B cell (primary cell): ENCODE data around the gene IFNLR1. TPM values are rescaled to one million over a fixed set of nuclear protein-coding genes. Genes with fewer than 3 reads are reported as not detected.

Source experiments
- ATAC-seq: fragments of 200-7000 bp; cut with Tn5 transposase; one replicate; pipeline ENCODE4 v1.10.0; 2021; ENCODE audit warnings: low read depth, mild to moderate bottlenecking, moderate number of reproducible peaks, moderate library complexity
- CTCF ChIA-PET: fragments of 350-600 bp; sonication (Branson Sonifier 250); formaldehyde crosslinking; loops from one replicate; lab custom pipeline; 2021; ENCODE audit warnings: antibody characterized with exemption, inconsistent platforms; lab: Charles Lee
- POLR2A ChIA-PET: fragments of 350-600 bp; sonication (Branson Sonifier 250); formaldehyde crosslinking; loops from one replicate; lab custom pipeline; 2021; ENCODE audit warnings: antibody characterized with exemption; lab: Charles Lee
- DNase-seq: peaks from one replicate; pipeline ENCODE4 v3.0.0; 2013
- H2AFZ ChIP-seq: 2 replicates; pipeline ENCODE4 v1.6.1; 2012; ENCODE audit warnings: mild to moderate bottlenecking, low read depth, low read length; ENCODE audit not compliant: insufficient read depth, poor library complexity, severe bottlenecking
- H3K27ac ChIP-seq, 2 donors: 1 replicate in 1 of 2; 2 replicates in 1 of 2; pipeline ENCODE4 v1.5.1; 2012 to 2013; ENCODE audit warnings: low read length in 2 of 2, mild to moderate bottlenecking in 2 of 2, moderate library complexity in 1 of 2
- H3K27me3 ChIP-seq, 4 experiments: fragments of 200-600 bp in 1 of 4; sonication (generic) in 1 of 4; replicated peaks in 1 of 4; 1 replicate in 2 of 4; 2 replicates in 2 of 4; pipeline versions ENCODE4 v1.6.1 to v1.7.0; 2013 to 2016; ENCODE audit warnings: low read length in 3 of 4, mild to moderate bottlenecking in 2 of 4, mixed read lengths in 1 of 4, moderate library complexity in 1 of 4; ENCODE audit not compliant: insufficient read depth in 4 of 4, control insufficient read depth in 3 of 4; ENCODE audit errors: control extremely low read depth in 1 of 4
- H3K36me3 ChIP-seq, 2 experiments: replicated peaks in 1 of 2; 1 replicate in 1 of 2; 2 replicates in 1 of 2; pipeline versions ENCODE4 v1.6.1 to v1.7.1; 2013; ENCODE audit warnings: low read length in 1 of 2; ENCODE audit not compliant: insufficient read depth in 2 of 2, control insufficient read depth in 1 of 2; ENCODE audit errors: control extremely low read depth in 1 of 2, extremely low read depth in 1 of 2
- H3K4me1 ChIP-seq, 2 donors: fragments of 200-600 bp in 1 of 2; sonication (generic) in 1 of 2; 1 replicate in 1 of 2; 2 replicates in 1 of 2; pipeline versions ENCODE4 v1.5.1 to v1.6.1; 2013 to 2017; ENCODE audit warnings: low read length in 2 of 2; ENCODE audit not compliant: control insufficient read depth in 2 of 2, insufficient read depth in 2 of 2
- H3K4me2 ChIP-seq: replicated peaks from 2 replicates; pipeline ENCODE3; 2012; ENCODE audit warnings: mild to moderate bottlenecking, low read depth, low read length; ENCODE audit not compliant: poor library complexity, severe bottlenecking
- H3K4me3 ChIP-seq, 5 experiments: fragments of 200-600 bp in 1 of 5; sonication (generic) in 1 of 5; 1 replicate in 3 of 5; 2 replicates in 2 of 5; pipeline versions ENCODE4 v1.5.1 to v1.7.0; 2011 to 2016; ENCODE audit warnings: low read length in 4 of 5, mild to moderate bottlenecking in 4 of 5, low read depth in 2 of 5, control low read depth in 1 of 5, moderate library complexity in 1 of 5; ENCODE audit not compliant: insufficient read depth in 1 of 5; ENCODE audit errors: control extremely low read depth in 1 of 5, extremely low read depth in 1 of 5
- H3K79me2 ChIP-seq: fragments of 200-600 bp; sonication (generic); one replicate; pipeline ENCODE4 v1.6.0; 2016; ENCODE audit warnings: low read length; ENCODE audit not compliant: control insufficient read depth, insufficient read depth
- H3K9ac ChIP-seq: fragments of 200-600 bp; sonication (generic); 2 replicates; pipeline ENCODE4 v1.6.1; 2017; ENCODE audit warnings: mild to moderate bottlenecking, low read length, moderate library complexity
- H3K9me3 ChIP-seq, 3 donors: one replicate each; pipeline versions ENCODE4 v1.6.1 to v1.7.1; 2013; ENCODE audit warnings: low read length in 2 of 3; ENCODE audit not compliant: control insufficient read depth in 2 of 3, insufficient read depth in 1 of 3; ENCODE audit errors: control extremely low read depth in 1 of 3
- H4K20me1 ChIP-seq: 2 replicates; pipeline ENCODE4 v1.6.0; 2012; ENCODE audit warnings: mild to moderate bottlenecking, low read length; ENCODE audit not compliant: insufficient read depth, control insufficient read depth, poor library complexity, severe bottlenecking
- H3K27ac Mint-ChIP-seq: one replicate; pipeline ENCODE4 v1.8.0; 2021; ENCODE audit warnings: mixed read lengths
- H3K27me3 Mint-ChIP-seq: one replicate; pipeline ENCODE4 v1.8.0; 2021; ENCODE audit warnings: mixed read lengths
- H3K4me1 Mint-ChIP-seq: one replicate; pipeline ENCODE4 v1.8.0; 2021; ENCODE audit warnings: mixed read lengths
- H3K4me3 Mint-ChIP-seq: one replicate; pipeline ENCODE4 v1.8.0; 2021; ENCODE audit warnings: mixed read lengths
- H3K9me3 Mint-ChIP-seq: one replicate; pipeline ENCODE4 v1.8.0; 2022; ENCODE audit warnings: mixed read lengths; ENCODE audit not compliant: insufficient read depth
- EZH2 ChIP-seq: IDR thresholded peaks from 2 replicates; pipeline ENCODE4 v1.6.1; 2012; ENCODE audit warnings: borderline replicate concordance, low read depth, mild to moderate bottlenecking, moderate library complexity, low read length; ENCODE audit not compliant: insufficient read depth, poor library complexity, severe bottlenecking
- WGBS: methylation state at CpG from one replicate; pipeline ENCODE4 v1.1.5; 2013; ENCODE audit warnings: missing lambda C conversion rate; ENCODE audit not compliant: insufficient coverage; 5-methylcytosine and 5-hydroxymethylcytosine counted together
- intact Hi-C: fragments of 100-400 bp; cut with micrococcal nuclease; formaldehyde crosslinking; loops from one replicate; pipeline ENCODE4 v1.10.0; 2022
- polyA plus RNA-seq: library from polyadenylated mRNA; depleted of rRNA; stranded (reverse); fragments of >200 nt; gene quantifications from 2 replicates; pipeline ENCODE4 v1.2.3, GENCODE V29; 2012
- total RNA-seq, 2 donors: library from RNA; stranded (reverse); fragments of 120-200 nt in 1 of 2; gene quantifications; 1 replicate in 1 of 2; 2 replicates in 1 of 2; pipeline versions ENCODE4 v1.2.3 to v1.2.4, GENCODE V29; 2013 to 2022
- TF ChIP-seq, protein P1 (sequence below): fragments of 200-600 bp; IDR thresholded peaks from one replicate; pipeline ENCODE4 v1.8.0; 2022; ENCODE audit warnings: antibody characterized with exemption, mild to moderate bottlenecking

The IFNLR1 gene
- total and polyA plus RNA-seq, 2 donors (not counting 1 experiment from before 2014, with no cell fraction given) = 14.7 to 39.7 TPM

DNA sequence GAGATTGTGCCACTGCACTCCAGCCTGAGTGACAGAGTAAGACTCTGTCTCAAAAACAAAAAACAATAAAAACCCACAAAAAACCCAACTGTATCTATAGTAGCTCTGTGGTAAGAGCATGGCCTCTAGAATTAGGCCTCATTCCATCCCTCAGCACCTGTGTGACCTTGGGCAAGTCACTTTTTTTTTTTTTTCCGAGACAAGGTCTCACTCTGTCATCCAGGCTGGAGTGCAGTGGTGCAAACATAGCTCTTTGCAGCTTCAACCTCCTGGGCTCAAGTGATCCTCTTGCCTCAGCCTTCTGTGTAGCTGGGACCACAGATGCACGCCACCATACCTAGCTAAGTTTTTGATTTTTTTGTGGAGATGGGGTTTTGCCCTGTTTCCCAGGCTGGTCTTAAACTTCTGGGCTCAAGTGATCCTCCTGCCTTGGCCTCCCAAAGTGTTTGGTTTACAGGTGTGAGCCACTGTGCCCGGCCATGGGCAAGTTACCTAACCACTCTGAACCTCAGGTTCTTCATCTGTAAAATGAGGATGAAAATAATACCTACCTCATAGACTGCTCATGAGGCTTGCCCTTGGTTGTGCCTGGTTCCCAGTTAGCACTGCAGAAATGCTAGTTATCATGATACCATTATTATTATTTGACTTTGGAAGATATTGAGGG lies 59.8 kb downstream of the IFNLR1 start:
- no peaks in the 10 kb centered on the region for H4K20me1 ChIP-seq
- intact Hi-C loops = no loop called here
- no peak for TF ChIP-seq EZH2
- TF ChIP-seq, protein P1, sequence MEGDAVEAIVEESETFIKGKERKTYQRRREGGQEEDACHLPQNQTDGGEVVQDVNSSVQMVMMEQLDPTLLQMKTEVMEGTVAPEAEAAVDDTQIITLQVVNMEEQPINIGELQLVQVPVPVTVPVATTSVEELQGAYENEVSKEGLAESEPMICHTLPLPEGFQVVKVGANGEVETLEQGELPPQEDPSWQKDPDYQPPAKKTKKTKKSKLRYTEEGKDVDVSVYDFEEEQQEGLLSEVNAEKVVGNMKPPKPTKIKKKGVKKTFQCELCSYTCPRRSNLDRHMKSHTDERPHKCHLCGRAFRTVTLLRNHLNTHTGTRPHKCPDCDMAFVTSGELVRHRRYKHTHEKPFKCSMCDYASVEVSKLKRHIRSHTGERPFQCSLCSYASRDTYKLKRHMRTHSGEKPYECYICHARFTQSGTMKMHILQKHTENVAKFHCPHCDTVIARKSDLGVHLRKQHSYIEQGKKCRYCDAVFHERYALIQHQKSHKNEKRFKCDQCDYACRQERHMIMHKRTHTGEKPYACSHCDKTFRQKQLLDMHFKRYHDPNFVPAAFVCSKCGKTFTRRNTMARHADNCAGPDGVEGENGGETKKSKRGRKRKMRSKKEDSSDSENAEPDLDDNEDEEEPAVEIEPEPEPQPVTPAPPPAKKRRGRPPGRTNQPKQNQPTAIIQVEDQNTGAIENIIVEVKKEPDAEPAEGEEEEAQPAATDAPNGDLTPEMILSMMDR = no peak
- POLR2A ChIA-PET = interaction anchor here (0.6 kb wide), 1 partner anchor 470 kb away, joined by 3 read pairs; no protein-coding TSS in a partner anchor
- Mint-ChIP-seq H3K4me3 (no peak overlapping the region), H3K9me3 (peaks cover 4% of the 10 kb centered on the region), H3K4me1 (no peaks in the 10 kb centered on the region), H3K27ac (no peak overlapping the region), H3K27me3 (peaks cover 18% of the 10 kb centered on the region)
- DNase-seq (no peak), ATAC-seq (no peak)
- WGBS = 100% methylated on average over 1 of the region's 3 CpGs
- no peaks in the 10 kb centered on the region for H3K36me3 ChIP-seq
- no peak overlapping the region for H3K4me3 ChIP-seq
- no peaks in the 10 kb centered on the region for H3K27me3 ChIP-seq
- no peak overlapping the region for H3K4me2 ChIP-seq
- no peak overlapping the region for H3K27ac ChIP-seq
- CTCF ChIA-PET = no interaction called here
- no peak overlapping the region for H2AFZ ChIP-seq
- peaks cover 1 to 8% (median 7%) of the 10 kb centered on the region in 3 donors for H3K9me3 ChIP-seq
- no peak overlapping the region for H3K9ac ChIP-seq
- H3K79me2 ChIP-seq = no peaks in the 10 kb centered on the region
- H3K4me1 ChIP-seq = no peaks in the 10 kb centered on the region

DNA sequence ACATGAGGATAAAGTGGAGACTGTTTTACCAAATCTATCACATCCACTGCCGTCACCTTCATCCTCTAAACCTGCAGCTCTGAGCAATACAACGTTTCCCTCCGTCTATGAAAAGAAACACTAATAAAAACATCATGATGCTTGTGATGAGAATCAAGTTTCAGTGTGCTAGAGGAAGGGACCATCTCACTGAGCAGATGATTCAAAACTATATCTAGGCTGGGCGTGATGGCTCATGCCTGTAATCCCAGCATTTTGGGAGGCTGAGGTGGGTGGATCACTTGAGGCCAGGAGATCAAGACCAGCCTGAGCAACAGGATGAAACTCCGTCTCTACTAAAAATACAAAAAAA lies 60.4 kb downstream of the IFNLR1 start:
- no CpG with 5 or more reads among the region's 5 CpGs for WGBS
- Histone ChIP-seq H3K79me2 (no peaks in the 10 kb centered on the region), H3K9me3 (peaks cover 1 to 8% (median 7%) of the 10 kb centered on the region in 3 donors), H3K9ac (no peak overlapping the region), H3K27ac (no peak overlapping the region), H3K36me3 (no peaks in the 10 kb centered on the region), H3K27me3 (no peaks in the 10 kb centered on the region), H2AFZ (no peak overlapping the region), H4K20me1 (no peaks in the 10 kb centered on the region), H3K4me1 (no peaks in the 10 kb centered on the region), H3K4me2 (no peak overlapping the region), H3K4me3 (no peak overlapping the region)
- Mint-ChIP-seq H3K4me3 (no peak overlapping the region), H3K27ac (no peak overlapping the region), H3K27me3 (peaks cover 14% of the 10 kb centered on the region), H3K4me1 (no peaks in the 10 kb centered on the region), H3K9me3 (peaks cover 4% of the 10 kb centered on the region)
- no peak for ATAC-seq
- TF ChIP-seq EZH2 = no peak
- TF ChIP-seq, protein P1 = no peak
- intact Hi-C loops = no loop called here
- ChIA-PET POLR2A (no interaction called here), CTCF (interaction anchor here (0.9 kb wide), 1 partner anchor 7 kb away, joined by 4 read pairs; no protein-coding TSS in a partner anchor)
- no peak for DNase-seq
